HG03558 (cell line): ENCODE measurements around the gene SNRNP200.

ENCODE experiments used
- ATAC-seq: cut with Tn5 transposase; IDR thresholded peaks from one replicate; pipeline ENCODE4 v1.9.1; 2021; ENCODE audit warnings: moderate number of reproducible peaks; ENCODE audit not compliant: unreplicated experiment; ENCODE audit errors: extremely low read depth

SNRNP200 gene

GRCh38 chr2:96225016-96225533, 80.3 kb downstream of the SNRNP200 start:
- ATAC-seq: no peak
